Central memory CD4-positive, alpha-beta T cell (primary cell): ENCODE measurements around the gene TRMT112.
A peak's percentile ranks its signal among the peaks of the same experiment; 100 is the strongest.

Source experiments
- DNase-seq: peaks from one replicate; pipeline ENCODE4 v3.0.0; 2022

Gene TRMT112

DNA sequence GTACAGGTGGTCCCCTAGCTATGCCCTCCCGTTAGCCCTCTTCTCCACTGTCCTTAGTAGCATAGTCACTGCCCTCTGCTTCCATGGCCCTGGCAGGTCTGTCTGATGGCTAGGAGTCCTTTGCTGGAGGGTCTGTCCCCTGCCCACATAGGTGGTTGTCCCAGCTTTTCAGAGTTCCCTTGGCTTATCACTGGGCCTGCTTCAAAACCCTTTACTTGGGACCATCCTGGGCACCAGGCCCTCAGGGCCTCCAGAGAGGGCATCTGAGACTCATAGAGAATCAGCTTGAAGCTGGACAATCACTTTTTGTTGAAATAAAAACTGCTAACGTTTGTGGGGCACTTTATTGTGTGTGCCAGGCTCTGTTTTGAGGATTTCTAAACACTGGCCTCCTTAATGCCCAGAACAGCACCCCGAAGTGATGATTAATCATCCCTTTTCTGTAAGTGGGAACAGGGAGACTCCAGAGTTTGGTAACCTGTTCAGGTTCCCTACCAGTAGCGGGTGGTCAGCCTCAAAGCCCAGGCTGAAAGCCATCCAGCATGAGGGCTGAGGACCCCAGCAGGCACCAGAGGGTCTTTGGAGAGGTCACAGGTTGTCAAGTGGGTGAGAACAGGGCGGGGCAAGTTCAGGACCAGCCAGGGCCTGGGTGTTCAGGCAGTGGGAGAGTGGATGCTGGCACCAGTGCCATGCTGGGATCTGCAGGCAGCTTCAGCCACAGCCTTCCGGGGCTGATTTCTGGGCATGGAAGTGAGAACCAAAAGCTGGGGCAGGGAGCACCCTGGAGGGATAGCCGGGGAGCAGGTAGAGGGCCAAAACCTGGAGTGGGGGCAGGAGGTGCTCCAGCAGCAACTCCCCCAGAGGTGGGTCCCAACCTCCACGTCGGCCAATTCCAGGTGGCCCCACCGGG, 26.8 kb downstream of the TRMT112 start:
- no peak for DNase-seq

DNA sequence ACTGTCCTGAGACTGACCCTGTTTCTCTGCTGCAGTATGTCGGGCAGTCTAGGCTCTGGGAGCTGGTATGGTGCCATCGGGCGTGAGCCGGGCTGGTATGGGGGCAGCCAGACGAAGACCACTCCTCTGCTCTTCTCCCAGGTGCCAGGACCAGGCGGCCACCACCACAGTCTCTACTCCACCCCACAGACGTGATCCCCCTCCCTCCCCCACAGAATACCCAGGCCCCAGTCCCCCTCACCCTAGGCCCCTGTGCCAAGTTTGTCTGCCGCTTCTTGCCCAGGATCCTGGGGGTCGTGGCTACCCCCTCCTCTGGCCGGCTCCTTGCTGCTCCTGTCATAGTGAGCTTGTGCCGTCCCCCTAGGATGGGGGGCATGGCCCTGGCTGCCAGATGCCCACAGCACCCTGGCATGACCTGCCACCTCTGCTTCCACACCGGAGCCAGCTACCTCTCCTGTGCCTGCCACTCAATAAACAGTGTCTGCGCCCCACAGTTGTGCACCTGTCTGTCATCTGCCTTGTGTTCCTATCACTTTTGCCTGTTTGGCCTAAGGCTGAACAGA, 28.3 kb downstream of the TRMT112 start:
- no peak for DNase-seq

DNA sequence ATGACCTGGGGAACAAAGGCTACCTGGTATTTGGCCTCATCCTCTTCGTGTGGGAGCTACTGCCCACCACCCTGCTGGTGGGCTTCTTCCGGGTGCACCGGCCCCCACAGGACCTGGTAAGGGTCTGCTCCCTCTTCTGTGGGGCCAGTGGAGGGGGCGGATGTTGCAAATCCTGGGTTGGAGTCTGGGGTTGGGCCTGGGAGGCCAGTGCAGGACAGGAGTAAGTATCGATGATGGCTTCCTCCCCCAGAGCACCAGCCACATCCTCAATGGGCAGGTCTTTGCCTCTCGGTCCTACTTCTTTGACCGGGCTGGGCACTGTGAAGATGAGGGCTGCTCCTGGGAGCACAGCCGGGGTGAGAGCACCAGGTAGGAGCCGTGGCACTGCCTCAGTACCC, 29.0 kb downstream of the TRMT112 start:
- no peak for DNase-seq

DNA sequence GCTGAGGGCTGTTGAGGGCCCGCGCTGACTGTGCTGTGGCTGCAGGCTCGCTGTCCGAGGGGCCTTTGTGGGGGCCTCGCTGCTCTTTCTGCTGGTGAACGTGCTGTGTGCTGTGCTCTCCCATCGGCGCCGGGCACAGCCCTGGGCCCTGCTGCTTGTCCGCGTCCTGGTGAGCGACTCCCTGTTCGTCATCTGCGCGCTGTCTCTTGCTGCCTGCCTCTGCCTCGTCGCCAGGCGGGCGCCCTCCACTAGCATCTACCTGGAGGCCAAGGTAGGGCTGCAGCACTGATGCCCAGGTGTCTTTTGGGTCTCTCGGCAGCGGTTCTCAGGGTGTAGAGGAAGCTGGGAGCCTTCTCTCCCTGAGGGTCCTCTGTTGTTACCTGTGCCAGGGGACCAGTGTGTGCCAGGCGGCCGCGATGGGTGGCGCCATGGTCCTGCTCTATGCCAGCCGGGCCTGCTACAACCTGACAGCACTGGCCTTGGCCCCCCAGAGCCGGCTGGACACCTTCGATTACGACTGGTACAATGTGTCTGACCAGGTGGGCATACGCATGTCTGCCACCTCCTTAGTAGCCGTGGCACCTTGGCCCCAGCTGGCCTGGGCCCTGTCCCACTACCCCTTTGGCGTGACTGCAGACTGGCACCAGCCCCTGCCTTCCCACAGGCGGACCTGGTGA, 29.5 kb downstream of the TRMT112 start:
- DNase-seq = no peak

DNA sequence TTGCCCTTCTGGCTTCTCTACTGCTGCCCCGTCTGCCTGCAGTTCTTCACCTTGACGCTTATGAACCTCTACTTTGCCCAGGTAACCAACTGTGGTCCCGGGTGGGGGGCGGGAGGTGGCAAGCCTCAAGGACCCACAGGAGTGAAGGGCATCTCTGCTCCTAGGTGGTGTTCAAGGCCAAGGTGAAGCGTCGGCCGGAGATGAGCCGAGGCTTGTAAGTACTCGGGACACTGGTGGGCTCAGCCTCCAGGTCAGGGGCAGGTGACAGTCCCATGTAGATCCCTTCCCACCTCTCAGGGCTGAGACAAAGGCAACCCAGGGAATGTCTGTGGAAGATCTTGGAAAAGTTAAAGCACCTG, 30.6 kb downstream of the TRMT112 start:
- DNase-seq = no peak

GRCh38 chr11:64285885-64286800, 31.2 kb downstream of the TRMT112 start:
- no peak for DNase-seq

- peak; percentile 92 for DNase-seq
Measured at GRCh38 chr11:64284962-64285884, 32.1 kb downstream of the TRMT112 start, which contains the start of gene GPR137. GPR137 (plus strand) TSS chr11:64285848; CDS start chr11:64286525, 677 bp downstream.

GRCh38 chr11:64284048-64284961, 33.1 kb downstream of the TRMT112 start, which contains the start of gene BAD:
BAD (minus strand) TSS chr11:64284665; CDS start chr11:64284368, 297 bp downstream.
- DNase-seq = peak; percentile 90

DNA sequence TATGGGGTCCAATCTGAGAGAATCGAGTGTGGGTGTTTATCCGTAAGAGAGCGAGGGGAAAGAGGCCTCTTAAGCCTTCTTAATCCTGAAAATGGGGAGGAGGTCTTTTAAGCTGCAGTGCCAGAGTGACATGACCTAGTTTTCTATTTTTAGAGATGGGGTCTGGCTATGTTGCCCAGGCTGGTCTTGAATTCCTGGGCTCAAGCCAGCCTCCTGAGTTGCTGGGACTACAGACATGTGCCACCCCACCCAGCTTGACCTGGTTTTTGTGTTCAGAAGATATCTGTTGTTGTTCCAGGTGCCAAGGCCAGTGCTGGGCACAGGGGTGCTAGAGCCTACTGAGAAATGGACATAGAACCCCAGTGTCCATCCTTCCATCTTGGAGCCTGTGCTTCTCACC, 34.3 kb downstream of the TRMT112 start:
- DNase-seq = no peak

DNA sequence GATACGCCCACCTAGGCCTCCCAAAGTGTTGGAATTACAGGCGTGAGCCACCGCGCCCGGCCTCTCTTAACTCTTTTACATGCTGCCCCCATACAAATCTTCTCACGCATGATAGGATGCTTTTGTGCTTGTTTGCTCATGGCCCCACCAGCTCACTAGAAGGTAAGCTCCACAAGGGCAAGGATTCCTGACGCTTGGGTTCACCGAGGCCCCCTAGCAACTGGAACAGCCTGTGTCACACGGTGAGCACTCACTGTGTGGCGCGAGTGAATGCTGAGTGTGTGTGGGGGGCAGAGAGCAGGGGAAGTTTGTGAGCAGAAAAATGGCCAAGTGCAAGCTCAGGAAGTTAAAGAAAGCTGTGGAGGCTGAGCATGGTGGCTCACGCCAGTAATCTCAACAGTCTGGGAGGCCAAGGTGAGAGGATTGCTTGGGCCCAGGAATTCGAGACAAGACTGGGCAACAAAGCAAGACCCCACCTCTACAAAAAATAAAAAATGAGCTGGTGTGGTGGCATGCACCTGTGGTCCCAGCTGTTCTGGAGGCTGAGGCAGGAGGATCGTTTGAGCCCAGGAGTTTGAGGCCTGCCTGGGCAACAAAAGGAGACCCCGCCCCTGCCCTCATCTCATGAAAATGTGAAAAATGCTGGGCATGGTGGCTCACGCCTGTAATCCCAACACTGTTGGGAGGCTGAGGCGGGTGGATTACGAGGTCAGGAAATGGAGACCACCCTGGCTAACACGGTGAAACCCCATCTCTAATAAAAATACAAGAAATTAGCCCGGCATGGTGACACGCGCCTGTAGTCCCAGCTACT, 35.2 kb downstream of the TRMT112 start:
- DNase-seq = no peak

GRCh38 chr11:64278576-64279190, 38.7 kb downstream of the TRMT112 start:
- DNase-seq = no peak

GRCh38 chr11:64276653-64277431, 40.5 kb downstream of the TRMT112 start:
- no peak for DNase-seq

GRCh38 chr11:64275841-64276240, 41.5 kb downstream of the TRMT112 start:
- DNase-seq = no peak

- no peak for DNase-seq
Measured at GRCh38 chr11:64275031-64275800, 42.1 kb downstream of the TRMT112 start.

- DNase-seq = peak; percentile 98
Measured at GRCh38 chr11:64269540-64270220, 47.7 kb downstream of the TRMT112 start.

DNA sequence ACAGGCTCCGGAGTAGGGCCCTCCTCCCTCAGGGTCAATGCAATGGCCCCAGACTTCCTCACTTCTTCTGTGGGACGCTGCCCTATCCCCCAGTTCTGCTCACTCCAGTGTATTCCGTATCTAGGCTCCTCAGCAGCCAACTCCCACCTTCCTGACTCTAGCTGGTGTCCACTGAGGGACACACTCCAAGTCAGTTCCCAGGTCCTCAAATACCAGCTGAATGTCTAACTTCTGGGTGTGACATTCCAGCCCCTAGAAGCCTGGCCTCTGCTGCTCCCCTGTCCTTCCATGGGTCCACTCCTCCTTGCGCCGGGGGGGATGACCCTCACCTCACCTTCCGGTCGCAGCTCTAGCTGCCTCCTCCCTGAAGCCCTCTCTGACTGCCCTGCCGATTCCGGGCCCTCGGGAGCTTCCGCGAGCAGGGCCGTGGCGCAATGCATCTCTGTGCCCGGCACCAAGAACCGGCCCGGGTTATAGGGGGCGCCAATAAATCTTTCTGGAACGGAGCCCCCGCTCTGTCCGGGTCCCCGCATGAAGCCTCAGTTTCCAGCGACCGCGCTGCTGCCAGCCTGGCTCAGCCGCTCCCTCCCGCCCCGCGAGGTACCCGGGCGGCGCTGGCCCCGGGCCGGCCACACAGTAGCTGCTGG, 48.3 kb downstream of the TRMT112 start:
- DNase-seq = no peak
